Pons (tissue), 1 donor: ENCODE results near the gene CUX1.
A peak's percentile ranks its signal among the peaks of the same experiment; 100 is the strongest.
"Not testable (repeated sequence)": the region's sequence is repeated elsewhere in the genome, so short reads cannot be mapped to it uniquely, and the experiment has no call there.

Experiments
- DNase-seq: peaks from one replicate; pipeline ENCODE4 v3.0.0-alpha.2; 2016; ENCODE audit warnings: low spot score

Gene CUX1

GRCh38 chr7:101984133-101984879 is 166.9 kb downstream of the CUX1 start:
- DNase-seq, result no peak

- DNase-seq, result no peak
These were observed 167.9 kb downstream of the CUX1 start for GRCh38 chr7:101985057-101985902.

- no peak for DNase-seq
These were observed 168.7 kb downstream of the CUX1 start for GRCh38 chr7:101985903-101986734.

- no peak for DNase-seq
These were observed 170.1 kb downstream of the CUX1 start for GRCh38 chr7:101987494-101987893.

- DNase-seq, result not testable (repeated sequence)
These were observed 170.6 kb downstream of the CUX1 start for GRCh38 chr7:101988060-101988459.

- DNase-seq, result no peak
These were observed 171.1 kb downstream of the CUX1 start for GRCh38 chr7:101988513-101988912.

- no peak for DNase-seq
These were observed 171.7 kb downstream of the CUX1 start for GRCh38 chr7:101989101-101989500.

- peak; percentile 28 for DNase-seq
These were observed 173.5 kb downstream of the CUX1 start for GRCh38 chr7:101990811-101991418.

GRCh38 chr7:101991860-101992259 is 174.4 kb downstream of the CUX1 start:
- no peak for DNase-seq

GRCh38 chr7:101993311-101993710 is 175.9 kb downstream of the CUX1 start:
- no peak for DNase-seq

- no peak for DNase-seq
These were observed 177.7 kb downstream of the CUX1 start for GRCh38 chr7:101995121-101995520.

- DNase-seq, result no peak
These were observed 178.8 kb downstream of the CUX1 start for GRCh38 chr7:101996131-101996691.

- no peak for DNase-seq
These were observed 179.4 kb downstream of the CUX1 start for GRCh38 chr7:101996876-101997275.

- DNase-seq, result no peak
These were observed 180.8 kb downstream of the CUX1 start for GRCh38 chr7:101998029-101998905.

GRCh38 chr7:101998906-101999240 is 181.4 kb downstream of the CUX1 start:
- no peak for DNase-seq

GRCh38 chr7:101999393-101999792 is 182.0 kb downstream of the CUX1 start:
- DNase-seq, result no peak

- DNase-seq, result no peak
These were observed 182.7 kb downstream of the CUX1 start for GRCh38 chr7:102000123-102000522.

GRCh38 chr7:102004229-102004628 is 186.8 kb downstream of the CUX1 start:
- DNase-seq, result no peak

GRCh38 chr7:102004848-102005247 is 187.4 kb downstream of the CUX1 start:
- DNase-seq, result no peak

- no peak for DNase-seq
These were observed 188.6 kb downstream of the CUX1 start for GRCh38 chr7:102005933-102006480.
